Ishikawa (cell line): ENCODE measurements around the gene NTSR1.

Experiments
- CEBPB ChIP-seq: IDR thresholded peaks from 2 replicates; pipeline ENCODE4 v1.6.1; 2012
- CREB1 ChIP-seq: IDR thresholded peaks from 2 replicates; pipeline ENCODE4 v1.6.1; 2012; ENCODE audit warnings: low read depth
- EGR1 ChIP-seq: IDR thresholded peaks from 2 replicates; pipeline ENCODE4 v1.6.1; 2012
- EP300 ChIP-seq: IDR thresholded peaks from 2 replicates; pipeline ENCODE4 v1.6.1; 2012; ENCODE audit warnings: borderline replicate concordance
- FOXM1 ChIP-seq: IDR thresholded peaks from 2 replicates; pipeline ENCODE4 v1.6.1; 2012; ENCODE audit warnings: low read depth, borderline replicate concordance
- NFIC ChIP-seq: IDR thresholded peaks from 2 replicates; pipeline ENCODE4 v1.6.1; 2012
- RAD21 ChIP-seq: IDR thresholded peaks from 2 replicates; pipeline ENCODE4 v1.6.1; 2012; ENCODE audit warnings: low read depth
- TAF1 ChIP-seq: IDR thresholded peaks from 2 replicates; pipeline ENCODE4 v1.6.1; 2012; ENCODE audit warnings: low read depth, mild to moderate bottlenecking
- TCF12 ChIP-seq: IDR thresholded peaks from 2 replicates; pipeline ENCODE4 v1.6.1; 2012; ENCODE audit warnings: low read depth
- TEAD4 ChIP-seq: IDR thresholded peaks from 2 replicates; pipeline ENCODE4 v1.6.1; 2012
- YY1 ChIP-seq: IDR thresholded peaks from 2 replicates; pipeline ENCODE4 v1.6.1; 2012; ENCODE audit warnings: low read depth
- ZBTB7A ChIP-seq: IDR thresholded peaks from 2 replicates; pipeline ENCODE4 v1.6.1; 2012; ENCODE audit warnings: low read depth
- TF ChIP-seq, protein P1 (sequence below): IDR thresholded peaks from 2 replicates; pipeline ENCODE4 v1.6.1; 2012; ENCODE audit warnings: low read depth, mild to moderate bottlenecking
- TF ChIP-seq, protein P2 (sequence below): IDR thresholded peaks from 2 replicates; pipeline ENCODE4 v1.6.1; 2012
- TF ChIP-seq, protein P3 (sequence below): IDR thresholded peaks from 2 replicates; pipeline ENCODE4 v1.6.1; 2012

NTSR1 gene

DNA sequence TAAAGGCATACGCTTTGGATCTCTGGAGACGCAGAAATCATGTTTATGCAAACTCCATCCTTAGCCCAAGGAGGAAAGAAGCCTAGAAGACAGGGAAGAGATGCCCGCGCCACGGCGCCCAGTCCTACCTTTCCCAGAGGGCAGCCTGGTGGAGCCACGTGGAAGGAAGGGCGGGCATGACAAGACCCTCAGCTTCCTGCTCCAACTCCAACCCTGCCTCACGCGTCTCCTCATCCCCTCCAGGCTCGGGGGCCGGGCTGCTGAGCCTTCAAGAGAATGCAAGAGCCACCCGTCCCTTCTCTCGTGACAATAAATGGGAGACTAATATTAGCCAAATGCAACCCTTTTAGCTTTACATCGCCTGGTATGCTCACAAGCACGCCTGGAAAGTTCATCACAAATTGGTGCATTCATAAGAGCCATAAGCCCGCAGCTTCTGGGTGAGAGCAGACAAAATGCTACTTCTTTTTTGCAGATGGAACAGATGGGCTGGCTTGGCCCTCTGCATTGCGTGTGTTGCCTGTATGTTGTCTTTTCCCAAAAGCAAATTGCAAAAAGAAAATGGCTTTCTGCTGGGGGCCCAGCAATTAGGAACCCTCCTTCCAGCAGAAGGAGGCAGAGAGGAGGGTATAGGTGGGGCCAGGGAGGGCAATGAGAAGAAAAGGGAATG lies 8.2 kb upstream of the NTSR1 start:
- TF ChIP-seq CREB1 (no peak), CEBPB (no peak), TAF1 (no peak), TCF12 (no peak)

DNA sequence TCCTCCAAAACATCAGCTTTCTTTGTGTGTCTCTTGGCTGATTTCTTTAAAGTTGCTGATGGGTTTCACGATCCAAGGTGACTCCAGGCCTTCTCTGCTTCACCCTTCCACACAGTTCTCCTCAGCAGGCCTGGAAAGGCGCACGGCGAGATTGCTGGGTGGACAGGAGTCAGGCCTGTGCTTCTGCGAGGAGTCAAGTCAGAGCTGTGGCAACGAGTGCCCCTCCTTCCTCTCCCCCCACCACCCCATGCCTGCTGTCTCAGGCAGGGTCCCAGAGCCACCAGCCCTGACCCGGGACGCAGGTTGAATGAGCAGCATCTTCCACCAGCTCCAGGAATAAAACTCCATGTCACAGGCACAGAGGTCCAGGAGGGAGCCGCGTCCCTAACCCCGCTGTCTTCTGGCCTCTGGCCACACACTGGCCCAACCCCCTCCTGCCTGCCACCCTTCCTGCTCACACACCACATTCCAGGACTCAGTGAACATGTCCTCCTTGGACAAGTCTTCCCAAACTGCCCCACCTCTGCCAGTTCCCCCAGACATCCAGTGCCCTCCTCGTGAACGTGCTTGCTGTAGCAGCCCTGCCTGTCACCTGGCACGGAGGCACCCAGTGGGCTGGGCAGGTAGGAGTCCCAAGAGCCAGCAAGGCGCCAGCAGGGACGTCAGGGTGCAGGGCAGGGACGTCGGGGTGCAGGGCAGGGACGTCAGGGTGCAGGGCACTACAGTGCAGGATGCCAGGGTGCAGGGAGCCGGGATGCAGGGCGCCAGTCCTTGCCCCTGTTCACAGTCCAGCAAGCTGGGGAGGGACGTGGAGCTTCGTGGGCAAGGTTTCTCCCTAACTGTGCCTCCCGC lies 7.2 kb upstream of the NTSR1 start:
- TF ChIP-seq CEBPB (no peak), EP300 (no peak), YY1 (no peak), FOXM1 (no peak), RAD21 (no peak), TCF12 (no peak), NFIC (no peak), TAF1 (no peak), EGR1 (no peak), ZBTB7A (no peak)
- TF ChIP-seq, protein P1, sequence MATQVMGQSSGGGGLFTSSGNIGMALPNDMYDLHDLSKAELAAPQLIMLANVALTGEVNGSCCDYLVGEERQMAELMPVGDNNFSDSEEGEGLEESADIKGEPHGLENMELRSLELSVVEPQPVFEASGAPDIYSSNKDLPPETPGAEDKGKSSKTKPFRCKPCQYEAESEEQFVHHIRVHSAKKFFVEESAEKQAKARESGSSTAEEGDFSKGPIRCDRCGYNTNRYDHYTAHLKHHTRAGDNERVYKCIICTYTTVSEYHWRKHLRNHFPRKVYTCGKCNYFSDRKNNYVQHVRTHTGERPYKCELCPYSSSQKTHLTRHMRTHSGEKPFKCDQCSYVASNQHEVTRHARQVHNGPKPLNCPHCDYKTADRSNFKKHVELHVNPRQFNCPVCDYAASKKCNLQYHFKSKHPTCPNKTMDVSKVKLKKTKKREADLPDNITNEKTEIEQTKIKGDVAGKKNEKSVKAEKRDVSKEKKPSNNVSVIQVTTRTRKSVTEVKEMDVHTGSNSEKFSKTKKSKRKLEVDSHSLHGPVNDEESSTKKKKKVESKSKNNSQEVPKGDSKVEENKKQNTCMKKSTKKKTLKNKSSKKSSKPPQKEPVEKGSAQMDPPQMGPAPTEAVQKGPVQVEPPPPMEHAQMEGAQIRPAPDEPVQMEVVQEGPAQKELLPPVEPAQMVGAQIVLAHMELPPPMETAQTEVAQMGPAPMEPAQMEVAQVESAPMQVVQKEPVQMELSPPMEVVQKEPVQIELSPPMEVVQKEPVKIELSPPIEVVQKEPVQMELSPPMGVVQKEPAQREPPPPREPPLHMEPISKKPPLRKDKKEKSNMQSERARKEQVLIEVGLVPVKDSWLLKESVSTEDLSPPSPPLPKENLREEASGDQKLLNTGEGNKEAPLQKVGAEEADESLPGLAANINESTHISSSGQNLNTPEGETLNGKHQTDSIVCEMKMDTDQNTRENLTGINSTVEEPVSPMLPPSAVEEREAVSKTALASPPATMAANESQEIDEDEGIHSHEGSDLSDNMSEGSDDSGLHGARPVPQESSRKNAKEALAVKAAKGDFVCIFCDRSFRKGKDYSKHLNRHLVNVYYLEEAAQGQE = no peak

DNA sequence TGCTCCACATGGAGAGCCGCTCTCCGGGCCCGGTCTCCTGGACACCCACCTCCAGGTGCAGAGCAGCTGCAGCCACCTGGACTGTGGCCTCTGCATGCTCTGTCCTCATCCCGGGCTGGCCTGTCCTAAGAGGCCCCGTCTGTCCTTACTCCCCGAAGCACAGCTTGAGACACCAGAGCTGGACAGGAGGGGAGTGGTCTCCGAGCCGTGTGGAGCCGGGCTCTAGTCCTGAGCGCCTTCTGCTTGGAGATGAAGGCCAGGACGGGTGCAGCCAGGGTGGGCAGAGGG lies 6.7 kb upstream of the NTSR1 start:
- TF ChIP-seq TAF1 (no peak), FOXM1 (no peak), CEBPB (no peak), NFIC (no peak), TEAD4 (no peak), ZBTB7A (no peak), RAD21 (no peak), TCF12 (no peak), YY1 (no peak), EP300 (no peak), CREB1 (no peak), EGR1 (no peak)
- TF ChIP-seq, protein P2, sequence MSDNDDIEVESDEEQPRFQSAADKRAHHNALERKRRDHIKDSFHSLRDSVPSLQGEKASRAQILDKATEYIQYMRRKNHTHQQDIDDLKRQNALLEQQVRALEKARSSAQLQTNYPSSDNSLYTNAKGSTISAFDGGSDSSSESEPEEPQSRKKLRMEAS = no peak
- TF ChIP-seq, protein P3, sequence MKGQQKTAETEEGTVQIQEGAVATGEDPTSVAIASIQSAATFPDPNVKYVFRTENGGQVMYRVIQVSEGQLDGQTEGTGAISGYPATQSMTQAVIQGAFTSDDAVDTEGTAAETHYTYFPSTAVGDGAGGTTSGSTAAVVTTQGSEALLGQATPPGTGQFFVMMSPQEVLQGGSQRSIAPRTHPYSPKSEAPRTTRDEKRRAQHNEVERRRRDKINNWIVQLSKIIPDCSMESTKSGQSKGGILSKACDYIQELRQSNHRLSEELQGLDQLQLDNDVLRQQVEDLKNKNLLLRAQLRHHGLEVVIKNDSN = no peak
- TF ChIP-seq, protein P1 = no peak

DNA sequence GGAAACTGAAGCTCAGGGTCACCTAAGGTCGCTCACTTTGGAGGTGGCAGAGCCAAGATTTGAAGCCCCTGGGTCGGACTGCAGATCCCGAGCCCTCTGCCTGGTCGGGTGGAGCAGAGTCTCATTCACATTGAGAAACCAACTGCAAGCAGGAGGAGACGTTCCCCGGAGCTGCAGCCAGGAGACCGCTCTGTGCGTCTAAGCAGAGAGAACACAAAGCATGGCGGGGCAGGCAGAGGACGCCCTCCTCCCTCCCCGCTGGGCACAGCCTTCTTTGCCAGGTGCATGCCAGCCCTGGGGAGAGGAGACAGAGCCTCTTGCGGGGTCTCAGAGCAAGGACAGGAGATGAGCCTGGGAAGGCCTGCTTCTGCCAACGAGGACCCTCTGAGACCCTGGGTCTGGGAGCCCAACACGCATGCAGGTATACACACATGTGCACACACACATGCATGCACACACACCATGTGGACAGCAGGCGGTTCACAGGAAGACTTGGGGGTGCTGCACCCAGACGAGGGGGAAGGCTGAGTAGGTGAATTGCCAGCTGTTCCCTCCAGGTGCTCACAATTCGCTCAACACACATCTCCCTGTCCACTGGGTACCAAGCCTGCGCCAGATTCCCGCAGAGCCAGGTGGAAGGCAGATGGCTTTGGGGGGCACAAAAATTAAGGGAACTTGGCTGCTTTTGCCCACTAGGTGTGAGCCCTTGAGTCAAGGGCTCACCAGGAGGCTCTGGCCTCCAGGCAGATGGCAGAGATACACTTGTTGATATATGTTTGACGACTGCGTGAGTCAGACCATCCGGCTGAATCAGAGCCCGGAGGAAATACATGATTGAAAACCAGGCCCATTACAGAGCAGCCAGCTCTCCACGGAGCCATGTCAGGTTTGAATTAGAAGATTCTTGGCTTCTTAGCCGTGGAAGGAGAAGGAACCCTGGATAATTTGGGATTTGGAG lies 5.5 kb upstream of the NTSR1 start:
- TF ChIP-seq, protein P3 = no peak
- TF ChIP-seq CEBPB = no peak

DNA sequence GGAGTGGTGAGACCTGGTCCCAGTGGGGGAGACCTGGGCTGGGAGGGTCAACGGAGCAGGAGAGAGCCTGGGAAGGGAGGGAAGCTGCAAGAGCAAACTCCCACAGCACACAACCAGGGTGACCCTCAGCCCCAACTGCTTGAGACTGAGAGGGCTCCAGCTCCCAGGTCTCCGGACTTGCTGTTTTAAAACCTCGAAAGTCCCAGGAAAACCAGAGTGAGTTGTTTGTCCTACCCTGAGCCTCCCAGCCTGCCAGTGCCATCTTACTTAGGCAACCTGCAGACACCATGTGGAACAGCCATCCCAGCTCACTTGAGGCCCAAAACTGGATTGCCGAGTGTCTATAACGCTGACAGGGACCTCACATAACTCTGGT lies 4.8 kb upstream of the NTSR1 start:
- TF ChIP-seq TAF1 (no peak), YY1 (no peak), CEBPB (no peak), NFIC (no peak), RAD21 (no peak), ZBTB7A (no peak), TEAD4 (no peak), EGR1 (no peak), FOXM1 (no peak), CREB1 (no peak), TCF12 (no peak), EP300 (no peak)
- TF ChIP-seq, protein P3 = no peak
- TF ChIP-seq, protein P2 = no peak
- TF ChIP-seq, protein P1 = no peak
